Erythroblast (primary cell): ENCODE measurements around the gene UACA.

Experiments
- GATA1 ChIP-seq: IDR thresholded peaks from 2 replicates; pipeline ENCODE4 v1.6.1; 2011; ENCODE audit warnings: low read depth, mild to moderate bottlenecking, control low read depth, low read length, moderate library complexity
- POLR2A ChIP-seq: IDR thresholded peaks from 2 replicates; pipeline ENCODE4 v1.6.1; 2011; ENCODE audit warnings: mild to moderate bottlenecking, low read length

- TF ChIP-seq POLR2A, result no peak
- TF ChIP-seq GATA1, result no peak
Observed at GRCh38 chr15:70702584-70702983, 60.8 kb downstream of the UACA start.
